ENCODE measurements around the gene GPR55.

GPR55 gene

GRCh38 chr2:230863031-230863430, 62.0 kb downstream of the GPR55 start:
- no peaks in the 10 kb centered on the region for H3K9me3 ChIP-seq (ENCODE audit: low read length)
- peaks cover 20% of the 10 kb centered on the region for H3K4me1 ChIP-seq (ENCODE audit: insufficient read depth, low read length)
- H3K27me3 ChIP-seq (ENCODE audit: insufficient read depth, low read length) = peaks cover 6% of the 10 kb centered on the region
- H2AFZ ChIP-seq (ENCODE audit: low read depth, low read length) = no peak overlapping the region
- H3K4me3 ChIP-seq (ENCODE audit: low read length) = no peak overlapping the region
- H3K36me3 ChIP-seq (ENCODE audit: insufficient read depth, low read length) = no peaks in the 10 kb centered on the region

DNA sequence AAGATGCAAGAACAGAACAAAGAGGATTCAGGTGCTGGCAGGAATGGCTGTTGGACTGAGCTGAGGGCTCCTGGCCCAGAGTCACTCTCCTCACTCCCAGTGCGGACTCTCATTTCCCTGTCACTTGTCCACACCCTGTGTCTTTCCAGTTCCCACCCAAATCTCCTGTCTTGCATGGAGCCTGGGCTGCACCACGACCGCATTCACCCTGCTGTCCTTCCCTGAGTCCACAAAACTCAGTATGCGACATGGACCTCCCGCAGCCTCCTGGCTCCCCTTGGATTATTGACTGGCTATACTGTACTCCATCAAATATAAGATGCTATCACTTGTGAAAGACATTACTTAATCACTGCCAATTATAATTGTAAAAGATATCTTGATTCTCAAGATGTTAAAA, 62.8 kb downstream of the GPR55 start:
- Histone ChIP-seq H2AFZ (ENCODE audit: low read depth, low read length) (no peak overlapping the region), H3K9me3 (ENCODE audit: low read length) (no peaks in the 10 kb centered on the region), H3K36me3 (ENCODE audit: insufficient read depth, low read length) (no peaks in the 10 kb centered on the region), H3K27me3 (ENCODE audit: insufficient read depth, low read length) (peaks cover 6% of the 10 kb centered on the region), H3K4me3 (ENCODE audit: low read length) (no peak overlapping the region), H3K4me1 (ENCODE audit: insufficient read depth, low read length) (peaks cover 18% of the 10 kb centered on the region)

DNA sequence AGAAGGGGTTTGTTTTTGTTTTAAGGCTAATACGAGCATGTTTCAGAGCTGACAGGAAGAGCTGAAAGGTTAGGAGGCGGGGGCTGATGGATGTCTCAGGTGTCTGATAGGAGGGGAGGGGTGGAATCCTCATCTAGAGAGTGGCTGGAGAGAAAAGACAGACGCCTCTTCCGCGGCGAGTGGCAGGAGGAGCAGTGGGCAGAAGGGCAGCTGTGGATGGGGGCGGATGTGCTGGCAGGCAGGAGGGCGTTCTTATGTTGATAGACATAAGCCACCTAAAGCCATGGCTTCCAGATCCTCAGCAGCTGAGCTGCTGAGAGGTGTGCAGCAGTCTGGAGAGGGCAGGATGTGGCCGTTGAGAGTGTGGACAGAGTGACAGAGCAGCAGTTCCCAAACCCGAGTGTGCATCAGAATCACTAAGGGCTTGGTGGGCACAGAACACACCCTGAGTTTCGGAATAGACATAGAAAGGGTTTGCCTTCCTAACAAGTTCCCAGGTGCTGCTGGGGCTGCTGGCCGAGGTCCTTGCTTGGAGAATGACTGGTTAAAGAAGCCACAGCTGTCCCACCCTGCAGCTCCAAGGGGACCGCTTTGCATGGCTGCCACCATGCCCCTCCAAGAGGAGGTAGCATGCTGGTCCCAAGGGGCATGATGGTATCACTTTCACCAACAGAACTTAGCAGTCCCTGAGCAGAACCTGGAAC, 63.3 kb downstream of the GPR55 start:
- Histone ChIP-seq H3K9me3 (ENCODE audit: low read length) (no peaks in the 10 kb centered on the region), H3K4me3 (ENCODE audit: low read length) (no peak overlapping the region), H3K27me3 (ENCODE audit: insufficient read depth, low read length) (peaks cover 6% of the 10 kb centered on the region), H2AFZ (ENCODE audit: low read depth, low read length) (no peak overlapping the region), H3K36me3 (ENCODE audit: insufficient read depth, low read length) (no peaks in the 10 kb centered on the region), H3K4me1 (ENCODE audit: insufficient read depth, low read length) (peaks cover 12% of the 10 kb centered on the region)

Data from neuron (in vitro differentiated cells).